ENCODE data around the gene TIMM22.
"Not testable (repeated sequence)": the region's sequence is repeated elsewhere in the genome, so short reads cannot be mapped to it uniquely, and the experiment has no call there.

The TIMM22 gene

GRCh38 chr17:996554-997344 is at the start of gene TIMM22:
Gene TIMM22, plus strand, starts transcription at chr17:997129. Its CDS starts 14 bp downstream, at chr17:997143.
- Mint-ChIP-seq H3K27ac (peak within 1 kb of the TSS; percentile 98), H3K4me3 (peak within 1 kb of the TSS; percentile 94), H3K9me3 (peaks cover 20% of the 10 kb centered on the region), H3K4me1 (peaks cover 27% of the 10 kb centered on the region), H3K36me3 (peaks cover 24% of the 10 kb centered on the region), H3K27me3 (no peaks in the 10 kb centered on the region)
- peak; percentile 99 for ATAC-seq

DNA sequence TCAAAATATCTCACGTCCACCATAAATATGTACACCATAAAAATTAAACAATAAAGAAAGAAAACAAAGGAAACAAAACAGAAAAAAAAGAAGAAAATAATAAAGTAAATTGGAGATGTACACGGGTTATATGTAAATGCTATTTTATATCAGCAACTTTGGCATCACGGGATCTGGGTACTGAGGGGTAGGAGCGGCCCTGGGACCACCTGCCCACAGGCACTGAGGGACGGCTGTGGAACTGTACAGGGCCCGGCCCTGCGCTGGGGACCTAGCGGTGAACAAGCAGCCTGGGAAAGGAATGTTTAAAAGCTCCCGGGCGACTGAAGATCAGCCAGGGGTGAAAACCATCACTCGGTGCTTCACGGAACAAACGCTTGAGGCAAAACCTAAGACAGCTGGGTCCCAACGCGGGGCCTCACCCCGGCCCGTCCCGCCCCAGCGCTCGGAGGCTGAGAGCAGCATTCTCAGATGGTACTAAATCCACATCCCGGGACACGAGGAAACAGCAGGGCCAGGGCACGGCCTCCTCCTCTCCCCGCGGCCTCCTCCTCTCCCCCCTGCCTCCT is 48.6 kb upstream of the TIMM22 start:
- H3K9me3 Mint-ChIP-seq, result no peaks in the 10 kb centered on the region
- no peak overlapping the region for H3K4me3 Mint-ChIP-seq
- peaks cover 28% of the 10 kb centered on the region for H3K27me3 Mint-ChIP-seq
- ATAC-seq, result no peak
- H3K4me1 Mint-ChIP-seq, result no peaks in the 10 kb centered on the region
- no peaks in the 10 kb centered on the region for H3K36me3 Mint-ChIP-seq
- H3K27ac Mint-ChIP-seq, result no peak overlapping the region

GRCh38 chr17:949623-950303 is 47.2 kb upstream of the TIMM22 start:
- no peak overlapping the region for H3K27ac Mint-ChIP-seq
- no peak for ATAC-seq
- H3K27me3 Mint-ChIP-seq, result peaks cover 37% of the 10 kb centered on the region
- no peaks in the 10 kb centered on the region for H3K9me3 Mint-ChIP-seq
- H3K4me3 Mint-ChIP-seq, result no peak overlapping the region
- no peaks in the 10 kb centered on the region for H3K4me1 Mint-ChIP-seq
- no peaks in the 10 kb centered on the region for H3K36me3 Mint-ChIP-seq

DNA sequence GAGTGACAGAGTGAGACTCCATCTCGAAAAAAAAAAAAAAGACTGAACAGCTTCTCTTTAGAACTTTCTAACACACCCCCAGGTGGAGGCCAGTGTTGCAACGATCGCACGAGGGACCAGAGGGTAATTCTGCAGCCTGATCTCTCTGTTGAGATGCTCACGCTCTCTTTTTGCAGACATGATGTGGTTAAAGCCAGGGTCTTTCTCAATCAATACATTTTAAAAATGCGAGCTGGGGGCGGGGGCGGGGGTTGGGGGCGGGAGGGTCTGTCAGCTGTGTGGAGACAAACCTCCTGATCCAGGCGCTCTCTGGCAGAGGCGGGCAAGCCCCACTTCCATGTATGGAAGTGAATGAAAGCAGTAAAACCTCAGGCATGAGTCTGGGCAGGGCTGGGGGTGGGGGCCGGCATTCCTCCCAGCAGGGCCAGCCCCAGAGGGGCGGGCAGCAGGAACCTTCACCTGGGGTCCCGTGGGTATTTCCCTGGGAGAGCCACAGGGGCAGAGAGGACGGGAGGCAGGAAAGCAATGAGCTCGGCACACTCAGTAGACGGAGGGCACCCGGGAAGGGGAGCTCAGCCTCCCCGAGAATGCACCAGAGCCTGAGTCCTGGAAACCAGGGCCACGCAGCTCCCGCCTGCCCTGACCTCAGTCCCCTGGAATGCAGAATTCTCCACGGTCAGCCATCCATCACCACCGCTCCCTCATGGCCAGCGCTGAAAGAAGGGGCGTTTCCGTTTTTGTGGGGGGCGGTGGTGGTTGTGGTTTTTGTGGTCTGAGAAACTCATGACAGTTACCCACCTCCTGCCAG is 45.4 kb upstream of the TIMM22 start:
- H3K27me3 Mint-ChIP-seq, result peaks cover 38% of the 10 kb centered on the region
- no peaks in the 10 kb centered on the region for H3K36me3 Mint-ChIP-seq
- H3K27ac Mint-ChIP-seq, result no peak overlapping the region
- no peaks in the 10 kb centered on the region for H3K4me1 Mint-ChIP-seq
- no peak overlapping the region for H3K4me3 Mint-ChIP-seq
- H3K9me3 Mint-ChIP-seq, result no peaks in the 10 kb centered on the region
- ATAC-seq, result no peak

DNA sequence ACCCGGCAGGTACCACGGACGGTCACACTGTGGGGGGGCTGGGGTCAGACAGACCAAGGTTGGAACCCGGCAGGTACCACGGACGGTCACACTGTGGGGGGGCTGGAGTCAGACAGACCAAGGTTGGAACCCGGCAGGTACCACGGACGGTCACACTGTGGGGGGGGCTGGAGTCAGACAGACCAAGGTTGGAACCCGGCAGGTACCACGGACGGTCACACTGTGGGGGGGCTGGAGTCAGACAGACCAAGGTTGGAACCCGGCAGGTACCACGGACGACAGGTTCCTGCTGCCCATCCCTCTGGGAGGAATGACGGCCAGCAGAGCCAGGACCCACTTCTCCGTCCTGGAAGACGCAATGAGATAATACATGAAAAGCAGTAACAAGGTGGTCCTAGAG is 44.3 kb upstream of the TIMM22 start:
- not testable (repeated sequence) for H3K9me3 Mint-ChIP-seq, ATAC-seq, H3K4me1 Mint-ChIP-seq, H3K4me3 Mint-ChIP-seq, H3K27ac Mint-ChIP-seq, H3K36me3 Mint-ChIP-seq
- H3K27me3 Mint-ChIP-seq, result peaks cover 42% of the 10 kb centered on the region

DNA sequence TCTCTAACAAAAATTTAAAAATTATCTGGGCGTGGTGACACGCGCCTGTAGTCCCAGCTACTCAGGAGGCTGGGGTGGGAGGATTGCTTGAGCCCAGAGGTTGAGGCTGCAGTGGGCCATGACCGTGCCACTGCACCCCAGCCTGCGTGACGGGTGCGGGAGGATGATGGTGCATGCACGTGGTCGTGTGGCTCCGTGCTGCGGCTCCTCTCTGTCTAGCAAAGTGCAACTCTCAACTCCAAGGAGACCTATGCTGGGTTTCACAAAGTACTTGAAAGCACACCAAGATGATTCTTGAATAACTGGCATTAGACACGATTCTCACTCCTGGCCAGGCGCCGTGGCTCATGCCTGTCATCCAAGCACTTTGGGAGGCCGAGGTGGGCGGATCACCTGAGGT is 43.2 kb upstream of the TIMM22 start:
- ATAC-seq, result no peak
- Mint-ChIP-seq H3K27me3 (peaks cover 42% of the 10 kb centered on the region), H3K36me3 (no peaks in the 10 kb centered on the region), H3K4me3 (no peak overlapping the region), H3K27ac (no peak overlapping the region), H3K9me3 (no peaks in the 10 kb centered on the region), H3K4me1 (no peaks in the 10 kb centered on the region)

- no peaks in the 10 kb centered on the region for H3K36me3 Mint-ChIP-seq
- ATAC-seq, result peak; percentile 20
- H3K9me3 Mint-ChIP-seq, result no peaks in the 10 kb centered on the region
- H3K27me3 Mint-ChIP-seq, result peaks cover 50% of the 10 kb centered on the region
- no peaks in the 10 kb centered on the region for H3K4me1 Mint-ChIP-seq
- H3K4me3 Mint-ChIP-seq, result no peak overlapping the region
- no peak overlapping the region for H3K27ac Mint-ChIP-seq
Measured at GRCh38 chr17:954431-955164, 42.3 kb upstream of the TIMM22 start.

GRCh38 chr17:956905-957304 is 40.0 kb upstream of the TIMM22 start:
- Mint-ChIP-seq H3K4me1 (no peaks in the 10 kb centered on the region), H3K9me3 (no peaks in the 10 kb centered on the region), H3K27ac (no peak overlapping the region), H3K36me3 (no peaks in the 10 kb centered on the region), H3K4me3 (no peak overlapping the region), H3K27me3 (peaks cover 43% of the 10 kb centered on the region)
- ATAC-seq, result no peak

DNA sequence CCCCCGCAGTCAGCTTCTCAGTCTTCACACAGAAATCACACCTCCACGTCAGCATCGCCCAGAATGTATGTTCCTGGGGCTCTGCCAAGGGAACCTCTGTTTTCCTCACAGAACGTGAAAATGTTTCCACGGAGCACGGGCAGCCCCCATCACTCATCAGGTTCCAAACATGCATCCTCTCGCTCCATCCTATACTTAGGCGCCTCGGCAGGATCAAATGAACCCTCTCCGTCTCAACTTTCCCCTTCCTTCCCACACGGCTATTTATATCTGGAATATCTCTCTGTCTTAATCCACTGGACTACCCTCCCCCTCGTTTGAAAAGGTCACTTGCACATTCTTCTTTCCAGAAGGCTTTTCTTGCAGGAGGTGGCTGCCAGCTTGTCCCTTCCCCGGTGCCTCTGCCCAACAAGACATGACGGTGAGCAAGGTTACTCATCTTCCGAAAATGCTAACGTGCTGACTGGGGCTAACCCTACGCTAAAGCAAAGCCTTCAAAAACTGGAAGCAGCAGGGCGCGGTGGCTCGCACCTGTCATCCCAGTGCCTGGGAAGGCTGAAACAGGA is 39.0 kb upstream of the TIMM22 start:
- Mint-ChIP-seq H3K4me1 (no peaks in the 10 kb centered on the region), H3K27ac (no peak overlapping the region), H3K27me3 (peaks cover 49% of the 10 kb centered on the region), H3K36me3 (no peaks in the 10 kb centered on the region), H3K4me3 (no peak overlapping the region), H3K9me3 (no peaks in the 10 kb centered on the region)
- ATAC-seq, result no peak

GRCh38 chr17:958712-959451 is 38.0 kb upstream of the TIMM22 start:
- peaks cover 50% of the 10 kb centered on the region for H3K27me3 Mint-ChIP-seq
- H3K27ac Mint-ChIP-seq, result no peak overlapping the region
- H3K36me3 Mint-ChIP-seq, result no peaks in the 10 kb centered on the region
- H3K4me3 Mint-ChIP-seq, result no peak overlapping the region
- no peaks in the 10 kb centered on the region for H3K9me3 Mint-ChIP-seq
- no peaks in the 10 kb centered on the region for H3K4me1 Mint-ChIP-seq
- no peak for ATAC-seq

DNA sequence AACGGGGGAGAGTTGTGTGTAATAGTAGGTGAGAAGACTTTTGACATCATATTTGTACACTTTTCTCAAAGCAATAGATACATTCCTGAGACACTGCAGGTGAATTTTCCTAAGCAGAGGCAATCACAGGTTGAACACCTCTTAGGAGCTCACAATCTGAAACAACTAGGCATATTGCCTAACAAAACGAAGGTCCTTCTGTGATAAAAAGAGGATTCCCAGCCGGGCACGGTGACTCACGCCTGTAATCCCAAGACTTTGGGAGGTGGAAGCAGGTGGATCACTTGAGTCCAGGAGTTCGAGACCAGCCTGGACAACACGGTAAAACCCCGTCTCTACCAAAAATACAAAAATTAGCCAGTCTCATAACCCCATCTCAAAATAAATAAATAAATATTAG is 34.8 kb upstream of the TIMM22 start:
- Mint-ChIP-seq H3K27me3 (peaks cover 57% of the 10 kb centered on the region), H3K36me3 (no peaks in the 10 kb centered on the region), H3K27ac (no peak overlapping the region), H3K4me3 (no peak overlapping the region), H3K4me1 (no peaks in the 10 kb centered on the region), H3K9me3 (no peaks in the 10 kb centered on the region)
- ATAC-seq, result no peak

GRCh38 chr17:962670-963069 is 34.3 kb upstream of the TIMM22 start:
- Mint-ChIP-seq H3K4me1 (no peaks in the 10 kb centered on the region), H3K9me3 (no peaks in the 10 kb centered on the region), H3K27ac (no peak overlapping the region), H3K27me3 (peaks cover 57% of the 10 kb centered on the region), H3K4me3 (no peak overlapping the region), H3K36me3 (no peaks in the 10 kb centered on the region)
- ATAC-seq, result no peak

GRCh38 chr17:964876-965275 is 32.1 kb upstream of the TIMM22 start:
- H3K27me3 Mint-ChIP-seq, result peaks cover 57% of the 10 kb centered on the region
- no peak for ATAC-seq
- H3K4me1 Mint-ChIP-seq, result no peaks in the 10 kb centered on the region

More at GRCh38 chr17:964876-965275, 32.1 kb upstream of the TIMM22 start:
- no peak overlapping the region for H3K27ac Mint-ChIP-seq
- no peaks in the 10 kb centered on the region for H3K36me3 Mint-ChIP-seq
- no peak overlapping the region for H3K4me3 Mint-ChIP-seq
- H3K9me3 Mint-ChIP-seq, result no peaks in the 10 kb centered on the region
